H9 (cell line): ENCODE data around the gene ATF6. TPM values are rescaled to one million over a fixed set of nuclear protein-coding genes. Genes with fewer than 3 reads are reported as not detected.

Experiments used
- DNase-seq: peaks from one replicate; pipeline ENCODE4 v3.0.0-alpha.2; 2017
- H2AFZ ChIP-seq: one replicate; pipeline ENCODE4 v1.6.1; 2013; ENCODE audit warnings: mild to moderate bottlenecking, low read length, control low read depth, moderate library complexity
- H2AK5ac ChIP-seq: 2 replicates; pipeline ENCODE4 v1.6.1; 2013; ENCODE audit warnings: low read length, control low read depth, mixed read lengths; ENCODE audit not compliant: insufficient read length
- H2BK120ac ChIP-seq: one replicate; pipeline ENCODE4 v1.6.1; 2013; ENCODE audit warnings: low read depth, mild to moderate bottlenecking, low read length, control low read depth, inconsistent platforms; ENCODE audit not compliant: poor library complexity, severe bottlenecking
- H2BK12ac ChIP-seq: 2 replicates; pipeline ENCODE4 v1.6.1; 2013; ENCODE audit warnings: low read length, control low read depth, mixed read lengths, low read depth; ENCODE audit not compliant: insufficient read length
- H2BK15ac ChIP-seq: 2 replicates; pipeline ENCODE4 v1.6.1; 2013; ENCODE audit warnings: low read depth, low read length, control low read depth
- H2BK20ac ChIP-seq: one replicate; pipeline ENCODE4 v1.6.1; 2013; ENCODE audit warnings: low read depth, mild to moderate bottlenecking, low read length, control low read depth, inconsistent platforms; ENCODE audit not compliant: poor library complexity, severe bottlenecking
- H2BK5ac ChIP-seq: 2 replicates; pipeline ENCODE4 v1.6.1; 2013; ENCODE audit warnings: low read length, control low read depth, mixed read lengths; ENCODE audit not compliant: insufficient read length
- H3K14ac ChIP-seq: 2 replicates; pipeline ENCODE4 v1.6.1; 2013; ENCODE audit warnings: low read length, control low read depth; ENCODE audit not compliant: insufficient read depth
- H3K18ac ChIP-seq: 2 replicates; pipeline ENCODE4 v1.6.1; 2013; ENCODE audit warnings: low read depth, mild to moderate bottlenecking, mixed read lengths, low read length, control low read depth; ENCODE audit not compliant: insufficient read length
- H3K23ac ChIP-seq: 2 replicates; pipeline ENCODE4 v1.6.1; 2013; ENCODE audit warnings: low read length, control low read depth, mixed read lengths, low read depth; ENCODE audit not compliant: insufficient read length
- H3K23me2 ChIP-seq: 2 replicates; pipeline ENCODE4 v1.6.1; 2013; ENCODE audit warnings: low read depth, mild to moderate bottlenecking, mixed read lengths, low read length, control low read depth; ENCODE audit not compliant: insufficient read length, poor library complexity, severe bottlenecking
- H3K27ac ChIP-seq: 2 replicates; pipeline ENCODE4 v1.5.1; 2013; ENCODE audit warnings: low read length, control low read depth, mixed read lengths, low read depth; ENCODE audit not compliant: insufficient read length
- H3K27me3 ChIP-seq: 2 replicates; pipeline ENCODE4 v1.6.1; 2013; ENCODE audit warnings: low read length, control low read depth, inconsistent platforms; ENCODE audit not compliant: insufficient read depth
- H3K4ac ChIP-seq: 2 replicates; pipeline ENCODE4 v1.6.1; 2013; ENCODE audit warnings: low read depth, mild to moderate bottlenecking, control low read depth, inconsistent platforms, low read length, moderate library complexity
- H3K4me1 ChIP-seq: 2 replicates; pipeline ENCODE4 v1.6.1; 2013; ENCODE audit warnings: low read length, control low read depth, inconsistent platforms; ENCODE audit not compliant: insufficient read depth
- H3K4me2 ChIP-seq: 2 replicates; pipeline ENCODE4 v1.6.1; 2013; ENCODE audit warnings: low read length, control low read depth, mixed read lengths; ENCODE audit not compliant: insufficient read length, insufficient read depth
- H3K56ac ChIP-seq: 2 replicates; pipeline ENCODE4 v1.6.1; 2013; ENCODE audit warnings: low read depth, mild to moderate bottlenecking, mixed read lengths, low read length, control low read depth; ENCODE audit not compliant: insufficient read length
- H3K79me1 ChIP-seq: 2 replicates; pipeline ENCODE4 v1.6.1; 2013; ENCODE audit warnings: low read depth, mild to moderate bottlenecking, moderate library complexity, low read length, control low read depth, inconsistent platforms; ENCODE audit not compliant: insufficient read depth, poor library complexity, severe bottlenecking
- H3K79me2 ChIP-seq: 2 replicates; pipeline ENCODE4 v1.6.1; 2013; ENCODE audit warnings: low read length, control low read depth, inconsistent platforms; ENCODE audit not compliant: insufficient read depth
- H3K9ac ChIP-seq: 2 replicates; pipeline ENCODE4 v1.6.1; 2013; ENCODE audit warnings: low read length, control low read depth, mixed read lengths; ENCODE audit not compliant: insufficient read length; ENCODE audit errors: extremely low read depth
- H3K9me3 ChIP-seq: one replicate; pipeline ENCODE4 v1.6.1; 2013; ENCODE audit warnings: low read depth, low read length, inconsistent platforms; ENCODE audit not compliant: control insufficient read depth
- H3T11ph ChIP-seq: one replicate; pipeline ENCODE4 v1.6.1; 2013; ENCODE audit warnings: mild to moderate bottlenecking, low read length, control low read depth, inconsistent platforms
- H4K20me1 ChIP-seq: one replicate; pipeline ENCODE4 v1.6.1; 2013; ENCODE audit not compliant: control insufficient read depth, insufficient read length, insufficient read depth
- H4K5ac ChIP-seq: 2 replicates; pipeline ENCODE4 v1.6.1; 2013; ENCODE audit warnings: low read depth, mild to moderate bottlenecking, mixed read lengths, low read length, control low read depth; ENCODE audit not compliant: insufficient read length
- H4K8ac ChIP-seq: replicated peaks from 2 replicates; pipeline ENCODE4 v1.6.1; 2013; ENCODE audit warnings: low read length, control low read depth, mixed read lengths, low read depth; ENCODE audit not compliant: insufficient read length
- H4K91ac ChIP-seq: 2 replicates; pipeline ENCODE4 v1.6.1; 2013; ENCODE audit warnings: low read depth, mild to moderate bottlenecking, moderate library complexity, mixed read lengths, low read length, control low read depth; ENCODE audit not compliant: insufficient read length
- H3K27ac Mint-ChIP-seq, 3 experiments: 2 replicates in 2 of 3; 3 replicates in 1 of 3; pipeline ENCODE4 v1.8.0; 2020 to 2021; ENCODE audit warnings: mixed read lengths in 3 of 3, mild to moderate bottlenecking in 1 of 3, moderate library complexity in 1 of 3
- H3K27me3 Mint-ChIP-seq: 2 replicates; pipeline ENCODE4 v1.8.0; 2021; ENCODE audit warnings: low read depth, mild to moderate bottlenecking, moderate library complexity, mixed read lengths
- H3K36me3 Mint-ChIP-seq, 3 experiments: 2 replicates in 2 of 3; 3 replicates in 1 of 3; pipeline ENCODE4 v1.8.0; 2020 to 2021; ENCODE audit warnings: low read depth in 3 of 3, mixed read lengths in 3 of 3; ENCODE audit not compliant: insufficient read depth in 1 of 3
- H3K4me1 Mint-ChIP-seq, 2 experiments: 2 replicates each; pipeline ENCODE4 v1.8.0; 2020; ENCODE audit warnings: mixed read lengths in 2 of 2
- H3K4me3 Mint-ChIP-seq, 2 experiments: 2 replicates in 1 of 2; 3 replicates in 1 of 2; pipeline ENCODE4 v1.8.0; 2020 to 2021; ENCODE audit warnings: mild to moderate bottlenecking in 2 of 2, mixed read lengths in 2 of 2, moderate library complexity in 1 of 2
- H3K9me3 Mint-ChIP-seq, 2 experiments: 2 replicates in 1 of 2; 3 replicates in 1 of 2; pipeline ENCODE4 v1.8.0; 2020; ENCODE audit warnings: mild to moderate bottlenecking in 2 of 2, mixed read lengths in 2 of 2, moderate library complexity in 1 of 2
- CTCF ChIP-seq: fragments of 200-600 bp; sonication (generic); conservative IDR thresholded peaks from 3 replicates; pipeline ENCODE4 v1.8.0; 2021; ENCODE audit warnings: antibody characterized with exemption, mild to moderate bottlenecking
- WGBS: extraction: QIAGEN DNeasy Blood & Tissue Kit; methylation state at CpG from one replicate; pipeline ENCODE4 v1.1.7; 2013; ENCODE audit warnings: missing lambda C conversion rate, low lambda C conversion rate, mixed read lengths; ENCODE audit not compliant: insufficient read length; ENCODE audit errors: extremely low coverage; 5-methylcytosine and 5-hydroxymethylcytosine counted together
- total RNA-seq: library from RNA; stranded (reverse); gene quantifications from 2 replicates; pipeline ENCODE4 v1.2.1, GENCODE V29; 2021

ATF6 gene
- total RNA-seq, 1 experiment from 2014 or later = 11.2 TPM

GRCh38 chr1:161720956-161721737 lies 45.0 kb upstream of the ATF6 start, which contains the start of gene FCRLB:
TSS of gene FCRLB (plus strand) at chr1:161721544. CDS start at chr1:161722673, 1,129 bp downstream.
- Histone ChIP-seq H3K4me2 (no peak within 1 kb of the TSS), H3K56ac (no peak within 1 kb of the TSS), H2BK12ac (no peak within 1 kb of the TSS), H3K27ac (no peak within 1 kb of the TSS), H3K23ac (no peak within 1 kb of the TSS), H2BK120ac (no peak within 1 kb of the TSS), H3K27me3 (peaks cover 12% of the 10 kb centered on the region; the same call in 1 of the 2 replicates), H4K8ac (no peak within 1 kb of the TSS), H3K18ac (no peak within 1 kb of the TSS), H3K79me2 (no peaks in the 10 kb centered on the region), H3K4me1 (no peaks in the 10 kb centered on the region), H3K4ac (no peak within 1 kb of the TSS), H2AK5ac (no peak within 1 kb of the TSS), H4K91ac (no peak within 1 kb of the TSS), H4K5ac (no peak within 1 kb of the TSS), H3K79me1 (no peaks in the 10 kb centered on the region), H3K23me2 (peaks cover 6% of the 10 kb centered on the region), H3K9me3 (no peaks in the 10 kb centered on the region), H3K9ac (no peak within 1 kb of the TSS), H2AFZ (no peak within 1 kb of the TSS), H3T11ph (no peak within 1 kb of the TSS), H2BK20ac (no peak within 1 kb of the TSS), H2BK5ac (no peak within 1 kb of the TSS), H4K20me1 (no peaks in the 10 kb centered on the region), H2BK15ac (no peak within 1 kb of the TSS), H3K14ac (no peak within 1 kb of the TSS)
- DNase-seq = no peak
- peaks cover 0 to 2% (median 0%) of the 10 kb centered on the region in 3 experiments; a peak in 2 of 7 replicates for H3K36me3 Mint-ChIP-seq
- no peak for TF ChIP-seq CTCF
- H3K27me3 Mint-ChIP-seq = peaks cover 58% of the 10 kb centered on the region
- WGBS = no CpG with 5 or more reads among the region's 4 CpGs
- H3K4me3 Mint-ChIP-seq = no peak within 1 kb of the TSS; a peak in 1 of 5 replicates
- no peaks in the 10 kb centered on the region; a peak in 1 of 5 replicates for H3K9me3 Mint-ChIP-seq
- H3K27ac Mint-ChIP-seq = no peak within 1 kb of the TSS
- peaks cover 5 to 8% of the 10 kb centered on the region in 2 experiments for H3K4me1 Mint-ChIP-seq
